HG02763 (cell line): ENCODE results near the gene CREBRF.
"Not testable (repeated sequence)": the region's sequence is repeated elsewhere in the genome, so short reads cannot be mapped to it uniquely, and the experiment has no call there.

Source experiments
- ATAC-seq: cut with Tn5 transposase; IDR thresholded peaks from one replicate; pipeline ENCODE4 v1.9.1; 2021; ENCODE audit warnings: mild to moderate bottlenecking, moderate library complexity; ENCODE audit not compliant: unreplicated experiment

The CREBRF gene

DNA sequence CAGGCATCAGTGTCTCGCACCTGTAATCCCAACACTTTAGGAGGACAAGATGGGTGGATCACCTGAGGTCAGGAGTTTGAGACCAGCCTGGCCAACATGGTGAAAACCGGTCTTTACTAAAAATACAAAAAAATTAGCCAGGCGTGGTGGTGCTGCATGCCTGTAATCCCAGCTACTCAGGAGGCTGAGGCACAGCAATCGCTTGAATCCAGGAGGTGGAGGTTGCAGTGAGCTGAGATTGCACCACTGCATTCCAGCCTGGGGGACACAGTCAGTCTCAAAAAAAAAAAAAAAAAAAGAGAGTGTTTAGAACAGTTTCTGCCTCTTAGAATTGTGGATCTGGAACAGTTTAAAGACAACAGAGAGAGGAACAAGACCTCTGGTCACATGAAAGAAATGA, 20.3 kb downstream of the CREBRF start:
- not testable (repeated sequence) for ATAC-seq

DNA sequence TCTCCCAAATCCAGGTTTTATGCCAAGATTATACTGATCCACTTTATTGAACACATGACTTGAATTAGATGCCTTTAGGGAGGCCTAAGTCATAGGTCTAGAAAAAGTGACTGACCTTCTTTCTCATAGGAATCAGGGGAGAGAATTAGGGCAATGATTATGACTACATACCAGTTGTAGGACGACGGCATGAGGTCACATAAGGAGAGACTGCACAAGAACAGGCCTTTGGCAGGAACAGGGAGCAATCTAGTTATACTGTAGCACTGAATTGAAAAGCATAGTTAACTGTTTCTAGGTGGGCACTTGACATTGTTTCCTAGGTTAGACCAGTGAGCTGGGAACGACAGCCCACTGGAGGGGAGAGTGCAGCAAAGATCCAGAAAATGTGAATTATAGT, 22.7 kb downstream of the CREBRF start:
- ATAC-seq = no peak

GRCh38 chr5:173089581-173089980, 33.4 kb downstream of the CREBRF start:
- ATAC-seq = no peak

GRCh38 chr5:173090639-173091038, 34.5 kb downstream of the CREBRF start:
- ATAC-seq = no peak

- no peak for ATAC-seq
Observed at GRCh38 chr5:173091981-173092380, 35.8 kb downstream of the CREBRF start.

DNA sequence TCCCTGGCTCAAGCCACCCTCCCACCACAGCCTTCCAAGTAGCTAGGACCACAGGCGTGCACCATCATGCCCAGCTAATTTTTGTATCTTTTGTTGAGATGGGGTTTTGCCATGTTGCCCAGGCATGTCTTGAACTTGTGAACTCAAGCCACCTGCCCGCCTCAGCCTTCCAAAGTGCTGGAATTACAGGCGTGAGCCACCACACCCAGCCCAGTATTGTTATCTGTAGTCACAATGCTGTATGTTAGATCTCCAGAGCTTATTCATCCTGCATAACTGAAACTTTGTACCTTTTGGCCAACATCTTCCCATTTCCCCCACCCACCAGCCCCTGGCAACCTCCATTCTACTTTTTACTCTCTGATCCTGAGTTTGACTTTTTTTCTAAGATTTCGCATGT, 37.5 kb downstream of the CREBRF start:
- no peak for ATAC-seq

DNA sequence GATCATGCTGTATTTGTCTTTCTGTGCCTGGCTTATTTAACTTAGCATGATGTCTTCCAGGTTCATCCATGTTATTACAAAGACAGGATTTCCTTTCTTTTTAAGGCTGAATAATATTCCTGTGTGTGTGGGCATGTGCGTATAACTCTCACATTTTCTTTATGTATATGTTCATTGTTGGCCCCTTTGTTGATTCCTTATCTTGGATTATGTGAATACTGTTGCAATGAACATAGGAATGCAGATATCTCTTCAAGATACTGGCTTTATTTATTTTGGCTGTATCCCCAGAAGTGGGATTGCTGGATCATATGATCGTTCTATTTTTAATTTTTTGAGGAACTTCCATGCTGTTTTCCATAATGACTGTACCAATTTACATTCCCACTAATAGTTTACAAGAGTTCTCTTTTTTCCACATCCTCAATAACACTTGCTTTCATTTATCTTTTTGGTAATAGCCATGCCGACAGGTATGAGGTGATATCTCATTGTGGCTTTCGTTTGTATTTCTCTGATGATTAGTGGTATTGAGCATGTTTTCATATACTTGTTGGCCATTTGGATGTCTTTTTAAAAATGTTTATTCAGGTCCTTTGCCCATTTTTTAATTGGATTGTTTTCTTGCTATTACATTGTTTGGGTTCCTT, 38.0 kb downstream of the CREBRF start:
- ATAC-seq = no peak

GRCh38 chr5:173098787-173099186, 42.6 kb downstream of the CREBRF start:
- no peak for ATAC-seq

GRCh38 chr5:173099461-173099860, 43.3 kb downstream of the CREBRF start:
- no peak for ATAC-seq

DNA sequence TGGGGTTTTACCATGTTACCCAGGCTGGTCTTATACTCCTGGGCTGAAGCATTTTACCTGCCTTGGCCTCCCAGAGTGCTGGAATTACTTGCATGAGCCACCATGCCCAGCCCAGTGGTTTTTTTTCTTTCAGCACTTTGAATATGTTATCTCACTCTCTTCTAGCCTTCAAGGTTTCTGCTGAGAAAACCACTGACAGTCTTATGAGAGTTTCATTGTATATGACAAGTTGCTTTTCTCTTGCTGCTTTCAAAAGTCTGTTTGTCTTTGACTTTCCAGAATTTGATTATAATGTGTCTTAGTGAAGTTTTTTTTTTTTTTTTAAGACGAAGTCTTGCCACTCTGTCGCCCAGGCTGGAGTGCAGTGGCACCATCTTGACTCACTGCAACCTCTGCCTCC, 45.1 kb downstream of the CREBRF start:
- ATAC-seq = no peak

DNA sequence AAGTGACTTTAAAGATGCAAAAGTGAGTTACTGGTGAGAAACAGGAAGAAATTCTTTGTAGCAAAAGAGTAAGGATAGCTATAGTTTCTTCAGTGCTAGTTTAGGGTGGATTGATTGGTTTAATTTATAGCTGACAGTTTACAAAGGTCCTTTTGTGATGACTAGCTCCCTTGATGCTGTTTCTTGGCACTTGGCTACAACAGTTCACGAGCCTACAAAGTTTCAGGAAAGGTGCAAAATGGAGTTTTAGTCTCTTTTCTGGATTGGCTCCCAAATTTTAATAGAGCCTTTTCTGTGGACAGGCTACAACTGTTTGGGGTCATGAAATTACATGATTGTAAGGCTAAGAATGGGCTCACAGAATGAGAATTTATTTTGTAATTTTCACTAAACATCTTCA, 47.3 kb downstream of the CREBRF start:
- no peak for ATAC-seq

- ATAC-seq = no peak
Observed at GRCh38 chr5:173108914-173109313, 52.8 kb downstream of the CREBRF start.

DNA sequence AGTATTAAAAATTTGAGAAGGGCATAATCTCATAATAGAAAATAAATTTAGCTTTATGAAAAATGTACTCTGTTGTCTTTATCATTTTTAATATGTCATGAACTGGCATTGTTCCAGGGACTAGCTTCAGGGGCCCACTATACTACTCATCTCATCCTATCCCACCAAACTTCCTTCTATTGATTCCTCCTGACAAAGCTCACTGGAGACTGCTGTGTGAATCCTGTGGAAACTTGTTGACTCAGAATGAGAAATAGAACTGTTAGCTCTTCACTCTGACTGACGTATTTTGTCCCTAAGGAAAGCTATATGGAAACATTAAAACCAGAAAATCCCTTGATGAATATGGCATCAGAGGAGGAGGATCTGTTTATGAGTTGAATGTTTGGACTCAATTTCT, 58.4 kb downstream of the CREBRF start:
- ATAC-seq = no peak

DNA sequence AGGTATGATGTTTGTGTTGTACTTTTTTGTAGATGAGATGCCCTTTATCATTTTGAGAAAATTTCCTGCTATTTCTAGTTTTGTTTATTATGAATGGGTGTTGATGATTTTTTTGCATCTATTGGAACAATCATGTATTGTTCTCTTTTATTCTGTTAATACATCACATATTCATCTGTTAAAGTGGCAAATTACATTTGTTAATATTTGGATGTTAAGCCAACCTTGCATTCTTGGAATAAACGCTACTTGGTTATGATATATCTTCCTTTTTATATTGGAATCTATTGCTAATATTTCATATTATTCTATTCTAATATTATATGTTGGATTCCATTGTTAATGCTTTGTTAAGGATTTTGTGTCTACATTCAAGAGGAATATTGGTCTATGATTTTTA, 63.6 kb downstream of the CREBRF start:
- no peak for ATAC-seq

DNA sequence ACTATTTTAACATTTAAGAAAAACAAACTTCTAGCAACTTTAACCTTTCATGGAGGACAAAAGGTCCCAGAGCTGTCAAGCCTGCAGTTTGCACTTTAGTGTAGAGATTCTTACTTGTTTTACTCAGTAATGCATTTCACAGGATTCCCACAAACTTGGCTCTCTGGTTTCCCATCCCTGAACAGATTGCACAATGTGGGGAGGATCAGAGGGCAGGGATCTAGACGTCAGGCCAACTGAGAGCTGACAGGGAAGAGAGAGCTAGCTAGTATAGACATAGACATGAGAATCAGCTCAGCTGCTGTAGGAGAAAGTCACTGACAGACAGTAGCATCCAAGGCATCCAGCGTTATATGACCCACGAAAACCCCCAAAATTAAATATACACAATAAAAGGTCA, 67.3 kb downstream of the CREBRF start:
- no peak for ATAC-seq

GRCh38 chr5:173132166-173132565, 76.0 kb downstream of the CREBRF start:
- not testable (repeated sequence) for ATAC-seq

DNA sequence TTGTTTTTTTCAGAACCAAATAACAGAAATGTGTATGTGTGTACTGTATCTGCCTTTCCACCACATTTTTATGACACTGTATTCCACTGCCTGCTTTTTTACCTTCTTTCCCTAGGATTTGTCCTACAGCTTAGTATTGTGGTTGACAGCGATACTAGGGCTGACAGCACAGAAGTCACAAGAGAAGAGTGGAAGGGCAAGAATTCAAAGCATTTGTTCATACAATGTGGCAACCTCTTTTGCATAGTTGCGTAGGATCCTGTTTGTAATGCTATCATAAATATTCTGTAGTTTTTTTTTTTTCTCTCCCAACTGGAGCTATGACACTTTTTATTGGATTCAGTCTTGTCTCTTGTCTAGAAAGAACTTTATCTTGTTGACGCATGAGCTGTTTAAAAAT, 82.6 kb downstream of the CREBRF start:
- ATAC-seq = no peak

GRCh38 chr5:173139631-173140030, 83.5 kb downstream of the CREBRF start:
- ATAC-seq = no peak

DNA sequence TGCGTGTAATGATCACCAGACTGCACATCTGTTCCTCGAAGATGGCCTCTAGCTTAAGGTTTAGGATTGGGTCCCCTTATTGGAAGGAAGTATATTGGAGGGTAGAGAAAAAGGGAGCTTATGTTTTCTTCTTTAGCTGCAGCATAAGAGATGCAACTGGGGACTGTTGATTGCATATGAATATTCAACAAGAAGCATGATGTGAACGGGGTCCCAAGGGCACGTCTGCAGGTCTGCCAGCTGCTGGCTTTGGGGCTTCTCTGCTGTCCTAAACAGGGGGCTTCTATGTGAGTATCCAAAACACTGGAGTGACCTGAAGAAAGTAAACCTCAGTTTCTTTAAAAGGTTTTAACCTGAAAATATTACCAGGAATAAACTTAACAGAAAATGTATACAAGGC, 84.6 kb downstream of the CREBRF start:
- ATAC-seq = no peak

GRCh38 chr5:173143567-173143966, 87.4 kb downstream of the CREBRF start:
- ATAC-seq = no peak

- ATAC-seq = peak; percentile 87
Observed at GRCh38 chr5:173144200-173145176, 88.3 kb downstream of the CREBRF start, which contains the start of gene BNIP1. TSS of gene BNIP1 (plus strand) at chr5:173144531. CDS start at chr5:173144546, 15 bp downstream.

GRCh38 chr5:173148354-173148753, 92.2 kb downstream of the CREBRF start:
- no peak for ATAC-seq
